22Rv1 (cell line): ENCODE measurements around the gene SETD4.

Source experiments
- ZFX ChIP-seq: fragments of 450-650 bp; IDR thresholded peaks from 2 replicates; pipeline ENCODE4 v1.6.1; 2017; ENCODE audit warnings: antibody characterized with exemption, borderline replicate concordance
- TF ChIP-seq, protein P1 (sequence below): fragments of 450-650 bp; IDR thresholded peaks from 2 replicates; pipeline ENCODE4 v1.5.1; 2017; ENCODE audit warnings: mild to moderate bottlenecking

DNA sequence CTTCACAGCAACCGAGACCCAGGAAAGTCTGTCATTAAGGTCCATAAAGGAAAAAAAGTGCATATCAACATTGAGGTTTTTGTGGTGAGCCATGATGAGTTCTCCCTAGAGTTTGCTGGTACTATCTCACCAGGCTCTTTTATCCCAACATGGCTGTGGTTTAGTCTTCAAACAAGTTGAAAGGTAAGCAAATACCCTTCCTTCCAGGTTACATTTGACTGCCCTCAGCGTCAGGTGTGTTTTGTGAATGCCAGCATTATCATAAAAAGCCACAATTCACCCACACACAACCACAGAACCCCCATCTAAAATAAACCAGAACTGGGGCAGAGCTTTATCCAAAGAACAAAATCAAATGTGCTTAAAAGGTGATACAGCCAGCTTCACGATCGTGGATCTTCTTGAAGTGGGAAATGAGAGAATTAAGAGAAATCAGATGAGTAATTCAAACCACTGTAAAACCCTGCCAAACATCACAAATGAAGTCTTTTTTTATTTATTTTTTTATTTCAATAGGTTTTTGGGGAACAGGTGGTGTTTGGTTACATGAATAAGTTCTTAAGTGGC lies 64.7 kb downstream of the SETD4 start:
- TF ChIP-seq, protein P1, sequence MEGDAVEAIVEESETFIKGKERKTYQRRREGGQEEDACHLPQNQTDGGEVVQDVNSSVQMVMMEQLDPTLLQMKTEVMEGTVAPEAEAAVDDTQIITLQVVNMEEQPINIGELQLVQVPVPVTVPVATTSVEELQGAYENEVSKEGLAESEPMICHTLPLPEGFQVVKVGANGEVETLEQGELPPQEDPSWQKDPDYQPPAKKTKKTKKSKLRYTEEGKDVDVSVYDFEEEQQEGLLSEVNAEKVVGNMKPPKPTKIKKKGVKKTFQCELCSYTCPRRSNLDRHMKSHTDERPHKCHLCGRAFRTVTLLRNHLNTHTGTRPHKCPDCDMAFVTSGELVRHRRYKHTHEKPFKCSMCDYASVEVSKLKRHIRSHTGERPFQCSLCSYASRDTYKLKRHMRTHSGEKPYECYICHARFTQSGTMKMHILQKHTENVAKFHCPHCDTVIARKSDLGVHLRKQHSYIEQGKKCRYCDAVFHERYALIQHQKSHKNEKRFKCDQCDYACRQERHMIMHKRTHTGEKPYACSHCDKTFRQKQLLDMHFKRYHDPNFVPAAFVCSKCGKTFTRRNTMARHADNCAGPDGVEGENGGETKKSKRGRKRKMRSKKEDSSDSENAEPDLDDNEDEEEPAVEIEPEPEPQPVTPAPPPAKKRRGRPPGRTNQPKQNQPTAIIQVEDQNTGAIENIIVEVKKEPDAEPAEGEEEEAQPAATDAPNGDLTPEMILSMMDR = no peak
- no peak for TF ChIP-seq ZFX
